SK-N-SH (cell line): ENCODE data around the gene ZNF331.

Source experiments
- EZH2phosphoT487 ChIP-seq: fragments of 200-600 bp; sonication (generic); IDR thresholded peaks from 2 replicates; pipeline ENCODE4 v1.6.1; 2017; ENCODE audit warnings: low read depth, mixed run types, mild to moderate bottlenecking, antibody characterized with exemption, moderate library complexity, borderline replicate concordance
- FOSL2 ChIP-seq: IDR thresholded peaks from 2 replicates; pipeline ENCODE4 v1.4.0; 2012; ENCODE audit warnings: low read depth, mild to moderate bottlenecking, moderate library complexity, borderline replicate concordance
- FOXM1 ChIP-seq: IDR thresholded peaks from 2 replicates; pipeline ENCODE4 v1.4.0; 2012; ENCODE audit warnings: low read depth, mild to moderate bottlenecking
- YY1 ChIP-seq: IDR thresholded peaks from 2 replicates; pipeline ENCODE4 v1.4.0; 2012; ENCODE audit warnings: low read depth, mild to moderate bottlenecking
- TF ChIP-seq, protein P1 (sequence below): fragments of 200-600 bp; sonication (generic); IDR thresholded peaks from 2 replicates; pipeline ENCODE4 v1.6.1; 2017; ENCODE audit warnings: antibody characterized with exemption, mild to moderate bottlenecking, moderate library complexity
- TF ChIP-seq, protein P2 (sequence below): IDR thresholded peaks from 2 replicates; pipeline ENCODE4 v1.6.1; 2012; ENCODE audit warnings: mild to moderate bottlenecking, low read depth, low read length, moderate library complexity

GRCh38 chr19:53598361-53598760 lies 60.4 kb downstream of the ZNF331 start:
- TF ChIP-seq, protein P1, sequence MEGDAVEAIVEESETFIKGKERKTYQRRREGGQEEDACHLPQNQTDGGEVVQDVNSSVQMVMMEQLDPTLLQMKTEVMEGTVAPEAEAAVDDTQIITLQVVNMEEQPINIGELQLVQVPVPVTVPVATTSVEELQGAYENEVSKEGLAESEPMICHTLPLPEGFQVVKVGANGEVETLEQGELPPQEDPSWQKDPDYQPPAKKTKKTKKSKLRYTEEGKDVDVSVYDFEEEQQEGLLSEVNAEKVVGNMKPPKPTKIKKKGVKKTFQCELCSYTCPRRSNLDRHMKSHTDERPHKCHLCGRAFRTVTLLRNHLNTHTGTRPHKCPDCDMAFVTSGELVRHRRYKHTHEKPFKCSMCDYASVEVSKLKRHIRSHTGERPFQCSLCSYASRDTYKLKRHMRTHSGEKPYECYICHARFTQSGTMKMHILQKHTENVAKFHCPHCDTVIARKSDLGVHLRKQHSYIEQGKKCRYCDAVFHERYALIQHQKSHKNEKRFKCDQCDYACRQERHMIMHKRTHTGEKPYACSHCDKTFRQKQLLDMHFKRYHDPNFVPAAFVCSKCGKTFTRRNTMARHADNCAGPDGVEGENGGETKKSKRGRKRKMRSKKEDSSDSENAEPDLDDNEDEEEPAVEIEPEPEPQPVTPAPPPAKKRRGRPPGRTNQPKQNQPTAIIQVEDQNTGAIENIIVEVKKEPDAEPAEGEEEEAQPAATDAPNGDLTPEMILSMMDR: no peak
- TF ChIP-seq EZH2phosphoT487 (no peak), YY1 (no peak), FOXM1 (no peak), FOSL2 (no peak)
- TF ChIP-seq, protein P2, sequence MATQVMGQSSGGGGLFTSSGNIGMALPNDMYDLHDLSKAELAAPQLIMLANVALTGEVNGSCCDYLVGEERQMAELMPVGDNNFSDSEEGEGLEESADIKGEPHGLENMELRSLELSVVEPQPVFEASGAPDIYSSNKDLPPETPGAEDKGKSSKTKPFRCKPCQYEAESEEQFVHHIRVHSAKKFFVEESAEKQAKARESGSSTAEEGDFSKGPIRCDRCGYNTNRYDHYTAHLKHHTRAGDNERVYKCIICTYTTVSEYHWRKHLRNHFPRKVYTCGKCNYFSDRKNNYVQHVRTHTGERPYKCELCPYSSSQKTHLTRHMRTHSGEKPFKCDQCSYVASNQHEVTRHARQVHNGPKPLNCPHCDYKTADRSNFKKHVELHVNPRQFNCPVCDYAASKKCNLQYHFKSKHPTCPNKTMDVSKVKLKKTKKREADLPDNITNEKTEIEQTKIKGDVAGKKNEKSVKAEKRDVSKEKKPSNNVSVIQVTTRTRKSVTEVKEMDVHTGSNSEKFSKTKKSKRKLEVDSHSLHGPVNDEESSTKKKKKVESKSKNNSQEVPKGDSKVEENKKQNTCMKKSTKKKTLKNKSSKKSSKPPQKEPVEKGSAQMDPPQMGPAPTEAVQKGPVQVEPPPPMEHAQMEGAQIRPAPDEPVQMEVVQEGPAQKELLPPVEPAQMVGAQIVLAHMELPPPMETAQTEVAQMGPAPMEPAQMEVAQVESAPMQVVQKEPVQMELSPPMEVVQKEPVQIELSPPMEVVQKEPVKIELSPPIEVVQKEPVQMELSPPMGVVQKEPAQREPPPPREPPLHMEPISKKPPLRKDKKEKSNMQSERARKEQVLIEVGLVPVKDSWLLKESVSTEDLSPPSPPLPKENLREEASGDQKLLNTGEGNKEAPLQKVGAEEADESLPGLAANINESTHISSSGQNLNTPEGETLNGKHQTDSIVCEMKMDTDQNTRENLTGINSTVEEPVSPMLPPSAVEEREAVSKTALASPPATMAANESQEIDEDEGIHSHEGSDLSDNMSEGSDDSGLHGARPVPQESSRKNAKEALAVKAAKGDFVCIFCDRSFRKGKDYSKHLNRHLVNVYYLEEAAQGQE: no peak
